HG03025 (cell line): ENCODE results near the gene UBA1.

Experiments used
- ATAC-seq: cut with Tn5 transposase; IDR thresholded peaks from one replicate; pipeline ENCODE4 v1.9.1; 2021; ENCODE audit warnings: mild to moderate bottlenecking, moderate library complexity; ENCODE audit not compliant: unreplicated experiment, low FRiP score

UBA1 gene

GRCh38 chrX:47186096-47186740 is 7.4 kb upstream of the UBA1 start:
- ATAC-seq = no peak

- ATAC-seq = no peak
Measured at GRCh38 chrX:47187106-47187677, 6.4 kb upstream of the UBA1 start.

GRCh38 chrX:47189906-47190305 is 3.7 kb upstream of the UBA1 start:
- no peak for ATAC-seq

- ATAC-seq = peak; percentile 23
Measured at GRCh38 chrX:47190445-47191269, 3.0 kb upstream of the UBA1 start.

GRCh38 chrX:47191331-47191730 is 2.3 kb upstream of the UBA1 start:
- ATAC-seq = no peak

- no peak for ATAC-seq
Measured at GRCh38 chrX:47191806-47192401, 1.7 kb upstream of the UBA1 start.

GRCh38 chrX:47194194-47194787 is 662 bp downstream of the UBA1 start:
- ATAC-seq = no peak

GRCh38 chrX:47196098-47196497 is 2.5 kb downstream of the UBA1 start:
- ATAC-seq = no peak

GRCh38 chrX:47197526-47197925 is 3.9 kb downstream of the UBA1 start:
- no peak for ATAC-seq

GRCh38 chrX:47198026-47198686 is 4.5 kb downstream of the UBA1 start:
- ATAC-seq = no peak

GRCh38 chrX:47198687-47199080 is 5.1 kb downstream of the UBA1 start:
- ATAC-seq = no peak

- no peak for ATAC-seq
Measured at GRCh38 chrX:47199286-47199685, 5.7 kb downstream of the UBA1 start.

- no peak for ATAC-seq
Measured at GRCh38 chrX:47200385-47201150, 6.9 kb downstream of the UBA1 start.

GRCh38 chrX:47201345-47201944 is 7.8 kb downstream of the UBA1 start:
- ATAC-seq = no peak

GRCh38 chrX:47202316-47202715 is 8.7 kb downstream of the UBA1 start:
- no peak for ATAC-seq

- no peak for ATAC-seq
Measured at GRCh38 chrX:47202877-47203276, 9.2 kb downstream of the UBA1 start.

GRCh38 chrX:47204970-47205369 is 11.3 kb downstream of the UBA1 start:
- ATAC-seq = no peak

GRCh38 chrX:47206316-47206715 is 12.7 kb downstream of the UBA1 start:
- ATAC-seq = no peak

- ATAC-seq = no peak
Measured at GRCh38 chrX:47208108-47208507, 14.5 kb downstream of the UBA1 start.
